GM21367 (cell line): Measurements from ENCODE around the gene LEKR1.

Source experiments
- ATAC-seq: cut with Tn5 transposase; IDR thresholded peaks from one replicate; pipeline ENCODE4 v1.9.1; 2021; ENCODE audit not compliant: unreplicated experiment

LEKR1 gene

GRCh38 chr3:156973954-156974353 is 147.8 kb downstream of the LEKR1 start:
- ATAC-seq: no peak

GRCh38 chr3:156974931-156975330 is 148.8 kb downstream of the LEKR1 start:
- no peak for ATAC-seq

- no peak for ATAC-seq
Observed at GRCh38 chr3:156975721-156976120, 149.6 kb downstream of the LEKR1 start.

GRCh38 chr3:156976933-156977332 is 150.8 kb downstream of the LEKR1 start:
- no peak for ATAC-seq

- peak; percentile 93 for ATAC-seq
Observed at GRCh38 chr3:156978481-156978961, 152.4 kb downstream of the LEKR1 start.

GRCh38 chr3:156981005-156981404 is 154.9 kb downstream of the LEKR1 start:
- no peak for ATAC-seq

GRCh38 chr3:156983559-156983958 is 157.4 kb downstream of the LEKR1 start:
- ATAC-seq: no peak

GRCh38 chr3:156985711-156986110 is 159.6 kb downstream of the LEKR1 start:
- no peak for ATAC-seq

- no peak for ATAC-seq
Observed at GRCh38 chr3:156987946-156988345, 161.8 kb downstream of the LEKR1 start.

GRCh38 chr3:156997351-156997750 is 171.2 kb downstream of the LEKR1 start:
- no peak for ATAC-seq

GRCh38 chr3:157001221-157001957 is 175.2 kb downstream of the LEKR1 start:
- no peak for ATAC-seq

- ATAC-seq: no peak
Observed at GRCh38 chr3:157021679-157022078, 195.5 kb downstream of the LEKR1 start.

GRCh38 chr3:157023226-157023625 is 197.1 kb downstream of the LEKR1 start:
- no peak for ATAC-seq

GRCh38 chr3:157026091-157026490 is 199.9 kb downstream of the LEKR1 start:
- ATAC-seq: no peak

GRCh38 chr3:157027861-157028745 is 201.9 kb downstream of the LEKR1 start:
- ATAC-seq: no peak

- peak; percentile 63 for ATAC-seq
Observed at GRCh38 chr3:157029365-157029790, 203.2 kb downstream of the LEKR1 start.

- no peak for ATAC-seq
Observed at GRCh38 chr3:157030712-157031111, 204.6 kb downstream of the LEKR1 start.

GRCh38 chr3:157033001-157033400 is 206.8 kb downstream of the LEKR1 start:
- no peak for ATAC-seq

- no peak for ATAC-seq
Observed at GRCh38 chr3:157040456-157040855, 214.3 kb downstream of the LEKR1 start.

- ATAC-seq: no peak
Observed at GRCh38 chr3:157042226-157042625, 216.1 kb downstream of the LEKR1 start.

- no peak for ATAC-seq
Observed at GRCh38 chr3:157043771-157044170, 217.6 kb downstream of the LEKR1 start.
